GM23338 (cell line): ENCODE data around the gene OLFML2A. TPM values are rescaled to one million over a fixed set of nuclear protein-coding genes. Genes with fewer than 3 reads are reported as not detected.

Experiments used
- ATAC-seq: fragments of 200-7000 bp; cut with Tn5 transposase; 3 replicates; pipeline ENCODE4 v1.9.1; 2020
- DNase-seq: peaks from one replicate; pipeline ENCODE4 v3.0.0-alpha.2; 2015; ENCODE audit warnings: low spot score
- H2AFZ ChIP-seq: fragments of 200-600 bp; sonication (generic); 2 replicates; pipeline ENCODE4 v1.8.0; 2016; ENCODE audit warnings: antibody characterized with exemption, mild to moderate bottlenecking, moderate library complexity
- H3F3A ChIP-seq: fragments of 200-600 bp; sonication (generic); replicated peaks from 2 replicates; pipeline ENCODE4 v1.8.0; 2017; ENCODE audit warnings: antibody characterized with exemption, mixed run types, low read depth
- H3K27ac ChIP-seq: fragments of 200-600 bp; sonication (generic); 2 replicates; pipeline ENCODE4 v1.6.1; 2016; ENCODE audit warnings: low read depth
- H3K27me3 ChIP-seq: fragments of 200-600 bp; sonication (generic); 2 replicates; pipeline ENCODE4 v1.8.0; 2016; ENCODE audit warnings: mild to moderate bottlenecking, mixed run types, moderate library complexity; ENCODE audit not compliant: insufficient read depth
- H3K36me3 ChIP-seq: fragments of 200-600 bp; sonication (generic); 2 replicates; pipeline ENCODE4 v1.8.0; 2016; ENCODE audit warnings: mild to moderate bottlenecking; ENCODE audit not compliant: insufficient read depth
- H3K4me1 ChIP-seq: fragments of 200-600 bp; sonication (generic); 2 replicates; pipeline ENCODE4 v1.8.0; 2016; ENCODE audit warnings: mild to moderate bottlenecking, moderate library complexity; ENCODE audit not compliant: insufficient read depth
- H3K4me2 ChIP-seq: fragments of 200-600 bp; sonication (generic); 2 replicates; pipeline ENCODE4 v1.7.1; 2017; ENCODE audit warnings: mixed run types
- H3K4me3 ChIP-seq: fragments of 200-600 bp; sonication (generic); 2 replicates; pipeline ENCODE4 v1.6.1; 2016; ENCODE audit warnings: mixed run types
- H3K79me2 ChIP-seq: fragments of 200-600 bp; sonication (generic); replicated peaks from 2 replicates; pipeline ENCODE4 v1.8.0; 2017; ENCODE audit warnings: mild to moderate bottlenecking; ENCODE audit not compliant: insufficient read depth
- H3K9me2 ChIP-seq: fragments of 200-600 bp; sonication (generic); 2 replicates; pipeline ENCODE4 v1.8.0; 2017; ENCODE audit not compliant: insufficient read depth
- H4K20me1 ChIP-seq: fragments of 200-600 bp; sonication (generic); replicated peaks from 2 replicates; pipeline ENCODE4 v1.8.0; 2017; ENCODE audit warnings: mild to moderate bottlenecking; ENCODE audit not compliant: insufficient read depth
- H3K27ac Mint-ChIP-seq: 2 replicates; pipeline ENCODE4 v1.8.0; 2020; ENCODE audit warnings: inconsistent platforms, mild to moderate bottlenecking, moderate library complexity, mixed read lengths
- H3K27me3 Mint-ChIP-seq: 3 replicates; pipeline ENCODE4 v1.8.0; 2022; ENCODE audit warnings: low read depth, mild to moderate bottlenecking, moderate library complexity, mixed read lengths, inconsistent platforms; ENCODE audit not compliant: insufficient read depth, poor library complexity
- H3K36me3 Mint-ChIP-seq: 3 replicates; pipeline ENCODE4 v1.8.0; 2021; ENCODE audit warnings: low read depth, mild to moderate bottlenecking, inconsistent platforms, moderate library complexity, mixed read lengths
- H3K4me1 Mint-ChIP-seq: 3 replicates; pipeline ENCODE4 v1.8.0; 2020; ENCODE audit warnings: mild to moderate bottlenecking, inconsistent platforms, mixed read lengths
- H3K4me3 Mint-ChIP-seq: 3 replicates; pipeline ENCODE4 v1.8.0; 2021; ENCODE audit warnings: moderate library complexity, mild to moderate bottlenecking, inconsistent platforms, mixed read lengths
- H3K9me3 Mint-ChIP-seq: 3 replicates; pipeline ENCODE4 v1.8.0; 2020; ENCODE audit warnings: moderate library complexity, mild to moderate bottlenecking, inconsistent platforms, mixed read lengths
- CREB1 ChIP-seq: fragments of 250-450 bp; sonication (Bioruptor Pico); IDR thresholded peaks from 2 replicates; pipeline ENCODE4 v1.5.0; 2020; ENCODE audit warnings: low read depth, mild to moderate bottlenecking, moderate library complexity
- CTCF ChIP-seq, 2 experiments: fragments of 200-600 bp in 1 of 2; sonication (generic) in 1 of 2; conservative IDR thresholded peaks; 2 replicates each; pipeline versions ENCODE4 v1.5.1 to v1.6.1; 2016 to 2017; ENCODE audit warnings: antibody characterized with exemption in 2 of 2, low read depth in 2 of 2, mild to moderate bottlenecking in 2 of 2, moderate library complexity in 1 of 2
- EZH2 ChIP-seq: fragments of 200-600 bp; sonication (generic); IDR thresholded peaks from one replicate; pipeline ENCODE4 v1.8.0; 2017; ENCODE audit warnings: antibody characterized with exemption, mild to moderate bottlenecking, low read depth; ENCODE audit not compliant: unreplicated experiment
- EZH2phosphoT487 ChIP-seq: fragments of 200-600 bp; sonication (generic); IDR thresholded peaks from one replicate; pipeline ENCODE4 v1.8.1; 2018; ENCODE audit warnings: antibody characterized with exemption; ENCODE audit not compliant: unreplicated experiment
- JUNB ChIP-seq: IDR thresholded peaks from one replicate; pipeline ENCODE4 v1.6.1; 2016; ENCODE audit warnings: antibody characterized with exemption; ENCODE audit not compliant: unreplicated experiment
- NANOG ChIP-seq: IDR thresholded peaks from 2 replicates; pipeline ENCODE4 v1.6.1; 2016; ENCODE audit warnings: antibody characterized with exemption, borderline replicate concordance
- POLR2AphosphoS5 ChIP-seq: IDR thresholded peaks from 2 replicates; pipeline ENCODE4 v1.6.1; 2016; ENCODE audit warnings: antibody characterized with exemption, low read depth
- REST ChIP-seq: IDR thresholded peaks from one replicate; pipeline ENCODE4 v1.6.1; 2018; ENCODE audit warnings: antibody characterized with exemption; ENCODE audit not compliant: unreplicated experiment
- ZNF114 ChIP-seq: fragments of 250-450 bp; sonication (Bioruptor Pico); IDR thresholded peaks from 2 replicates; pipeline ENCODE4 v1.5.0; 2020; ENCODE audit warnings: mild to moderate bottlenecking, moderate library complexity
- ZNF331 ChIP-seq: fragments of 250-450 bp; sonication (Bioruptor Pico); IDR thresholded peaks from 2 replicates; pipeline ENCODE4 v1.5.0; 2020; ENCODE audit warnings: low read depth, mild to moderate bottlenecking, moderate library complexity
- polyA plus RNA-seq: library from polyadenylated mRNA; unstranded; fragments of >200 nt; fragmentation: Nextera tagmentation; extraction: Ambion mirVana; gene quantifications from 2 replicates; pipeline ENCODE4 v1.2.1, GENCODE V29; 2016
- total RNA-seq: library from RNA; depleted of rRNA; stranded (reverse); fragments of >200 nt; shearing (Covaris generic); gene quantifications from 2 replicates; pipeline ENCODE4 v1.2.3, GENCODE V29; 2014

The OLFML2A gene
- total and polyA plus RNA-seq, 2 experiments from 2014 or later = 1.1 to 6.7 TPM

GRCh38 chr9:124846969-124847368 is 70.0 kb downstream of the OLFML2A start:
- ATAC-seq (no peak), DNase-seq (no peak)
- H3K27ac ChIP-seq = no peak overlapping the region
- Mint-ChIP-seq H3K27ac (no peak overlapping the region), H3K4me1 (peaks cover 5% of the 10 kb centered on the region), H3K36me3 (no peaks in the 10 kb centered on the region), H3K4me3 (no peak overlapping the region), H3K9me3 (no peaks in the 10 kb centered on the region), H3K27me3 (peaks cover under 1% of the 10 kb centered on the region)
- H2AFZ ChIP-seq = no peak overlapping the region
- no peaks in the 10 kb centered on the region for H4K20me1 ChIP-seq
- no peak overlapping the region for H3K4me2 ChIP-seq
- H3K4me1 ChIP-seq = peaks cover 3% of the 10 kb centered on the region; the same call in 1 of the 2 replicates
- H3K4me3 ChIP-seq = no peak overlapping the region
- H3F3A ChIP-seq = no peaks in the 10 kb centered on the region
- H3K79me2 ChIP-seq = no peaks in the 10 kb centered on the region
- H3K36me3 ChIP-seq = no peaks in the 10 kb centered on the region
- H3K27me3 ChIP-seq = no peaks in the 10 kb centered on the region
- H3K9me2 ChIP-seq = no peaks in the 10 kb centered on the region
- no peak for TF ChIP-seq EZH2
- TF ChIP-seq ZNF331 = no peak
- no peak for TF ChIP-seq REST
- no peak for TF ChIP-seq NANOG
- no peak for TF ChIP-seq JUNB
- no peak for TF ChIP-seq EZH2phosphoT487
- no peak for TF ChIP-seq POLR2AphosphoS5

GRCh38 chr9:124849801-124850200 is 72.9 kb downstream of the OLFML2A start:
- no peak overlapping the region for H2AFZ ChIP-seq
- no peak overlapping the region for H3K4me3 ChIP-seq
- Mint-ChIP-seq H3K36me3 (no peaks in the 10 kb centered on the region), H3K4me1 (peaks cover 9% of the 10 kb centered on the region), H3K9me3 (no peaks in the 10 kb centered on the region), H3K4me3 (no peak overlapping the region), H3K27ac (no peak overlapping the region), H3K27me3 (peaks cover 2% of the 10 kb centered on the region)
- H3K36me3 ChIP-seq = no peaks in the 10 kb centered on the region
- H3K4me2 ChIP-seq = no peak overlapping the region
- H3K27ac ChIP-seq = no peak overlapping the region
- H3K27me3 ChIP-seq = no peaks in the 10 kb centered on the region
- DNase-seq (no peak), ATAC-seq (no peak)
- H4K20me1 ChIP-seq = no peaks in the 10 kb centered on the region
- H3F3A ChIP-seq = no peaks in the 10 kb centered on the region; the same call in 1 of the 2 replicates
- peaks cover 3% of the 10 kb centered on the region; the same call in 1 of the 2 replicates for H3K4me1 ChIP-seq
- H3K9me2 ChIP-seq = no peaks in the 10 kb centered on the region
- H3K79me2 ChIP-seq = no peaks in the 10 kb centered on the region
- TF ChIP-seq POLR2AphosphoS5 = no peak
- no peak for TF ChIP-seq CTCF (conservative IDR thresholded peaks at IDR 0.05; ENCODE audit: low read depth in 2 of 2)
- no peak for TF ChIP-seq REST
- no peak for TF ChIP-seq NANOG
- no peak for TF ChIP-seq ZNF114 (CRISPR knock-in tag)
- no peak for TF ChIP-seq ZNF331
- no peak for TF ChIP-seq EZH2phosphoT487
- TF ChIP-seq JUNB = no peak
- TF ChIP-seq EZH2 = no peak
- no peak for TF ChIP-seq CREB1 (CRISPR knock-in tag)
